Anterior cingulate cortex (tissue), 58 donors: ENCODE measurements around the gene UPP1.

Experiments used
- DNase-seq, 58 donors: peaks; one replicate each; lab custom pipeline; 2025; lab: John Stamatoyannopoulos, UW

The UPP1 gene

GRCh38 chr7:48084727-48085432 lies 4.2 kb upstream of the UPP1 start:
- no peak for DNase-seq

- DNase-seq = no peak
These were observed 3.7 kb upstream of the UPP1 start for GRCh38 chr7:48085433-48085791.

- DNase-seq = no peak
These were observed 3.1 kb upstream of the UPP1 start for GRCh38 chr7:48085942-48086341.

- no peak for DNase-seq
These were observed 1.7 kb upstream of the UPP1 start for GRCh38 chr7:48087349-48087748.

GRCh38 chr7:48088559-48089045 lies 463 bp upstream of the UPP1 start:
- peak in 37 of 58 donors; percentile 20 to 81 (median 51) for DNase-seq

DNA sequence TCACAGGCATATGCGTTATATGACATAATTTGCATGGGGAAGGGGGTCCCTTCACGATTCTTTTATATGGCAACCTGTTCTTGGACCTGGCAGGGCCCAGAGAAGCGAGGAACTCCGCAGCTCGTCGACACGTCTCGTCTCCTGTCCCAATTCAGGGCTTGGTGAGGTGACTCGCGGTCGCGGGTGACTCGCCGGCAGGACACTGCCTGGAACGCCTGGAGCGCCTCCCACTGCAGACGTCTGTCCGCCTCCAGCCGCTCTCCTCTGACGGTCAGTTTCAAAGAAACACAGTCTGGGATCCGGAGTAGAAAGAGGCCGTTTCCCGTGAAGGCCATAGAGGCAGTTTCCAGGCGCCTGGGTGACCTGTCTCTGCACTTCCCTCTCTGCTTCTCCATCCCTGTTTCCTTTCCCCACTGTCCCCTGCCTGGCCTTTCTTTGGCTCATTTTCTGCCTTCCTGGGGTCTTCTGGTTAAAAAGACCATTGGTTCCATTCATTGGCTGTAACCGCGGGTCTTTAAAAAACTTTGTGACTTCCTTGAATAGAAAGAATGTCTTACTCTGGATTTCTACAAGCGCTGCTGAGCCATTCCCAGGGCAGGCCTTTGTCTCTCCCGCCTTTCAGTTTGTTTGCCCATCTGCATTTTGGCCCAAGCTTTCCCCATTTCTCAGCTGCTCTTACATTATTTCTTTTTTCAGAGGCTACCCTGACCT lies 1.2 kb downstream of the UPP1 start:
- DNase-seq = peak in 4 of 58 donors; percentile 6 to 17 (median 12)

DNA sequence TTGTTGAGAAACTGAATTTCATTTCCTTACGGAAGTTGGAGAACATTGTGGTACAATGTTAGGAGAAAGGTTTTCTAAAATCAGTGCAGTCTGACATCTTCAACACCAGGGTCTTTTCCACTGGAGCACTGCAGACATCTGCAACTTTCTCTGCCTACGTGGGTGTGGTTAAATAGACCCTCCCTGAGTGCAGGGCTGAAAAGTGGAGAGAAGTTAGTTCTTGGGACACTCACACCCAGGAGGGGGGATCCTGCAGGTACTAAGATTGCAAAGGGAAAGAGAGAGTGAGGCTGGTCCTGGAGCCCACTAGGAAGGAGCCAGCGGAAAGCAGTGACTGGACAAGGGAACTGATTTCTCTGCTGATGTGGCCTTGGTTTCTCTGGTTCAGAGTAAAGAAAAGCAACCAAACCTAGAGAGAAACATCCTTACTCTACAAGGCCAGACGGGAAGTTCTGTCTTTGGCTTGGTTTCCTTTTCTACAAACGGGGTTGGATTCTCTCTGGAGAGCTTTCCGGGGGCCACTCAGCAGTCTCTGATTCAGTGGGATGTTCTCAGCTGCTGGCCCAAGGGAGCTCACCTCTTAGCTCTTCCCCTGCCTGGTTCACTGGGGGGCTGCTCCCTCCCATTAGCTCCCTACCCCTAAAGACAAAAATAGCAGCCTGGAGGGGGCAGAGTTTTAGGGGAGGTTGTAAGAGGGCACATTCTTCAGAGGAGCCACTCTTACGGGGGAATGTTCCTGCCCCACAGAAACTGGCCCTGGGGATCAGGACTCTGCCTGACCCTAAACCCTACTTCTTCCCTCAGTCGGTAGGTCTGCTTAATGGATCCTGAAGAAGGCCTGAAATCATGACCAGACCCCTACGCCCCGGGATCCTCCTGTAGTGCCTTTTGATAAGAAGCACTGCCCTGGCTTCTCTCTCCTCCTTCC lies 2.7 kb downstream of the UPP1 start:
- no peak for DNase-seq

- DNase-seq = no peak
These were observed 5.8 kb downstream of the UPP1 start for GRCh38 chr7:48094861-48095293.

DNA sequence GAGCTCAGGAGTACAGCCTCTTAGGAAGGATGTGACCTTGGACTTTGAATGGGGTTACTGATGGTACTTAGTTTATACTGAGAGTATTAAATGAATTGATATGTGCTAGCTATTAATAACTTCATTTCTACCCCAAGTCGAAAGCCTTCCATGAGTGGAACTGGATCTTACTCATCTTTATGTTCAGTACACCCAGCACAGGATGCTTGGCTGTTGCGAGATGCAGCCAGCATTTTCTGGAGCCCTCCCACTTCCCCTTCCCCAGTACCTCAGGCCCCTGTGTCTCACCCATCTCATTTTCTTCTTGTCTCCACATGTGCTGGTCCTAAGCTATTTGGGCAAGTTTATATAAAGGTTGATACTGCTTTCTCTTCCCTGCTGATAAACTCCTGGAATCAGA lies 7.2 kb downstream of the UPP1 start:
- no peak for DNase-seq

- no peak for DNase-seq
These were observed 8.6 kb downstream of the UPP1 start for GRCh38 chr7:48097521-48098231.

DNA sequence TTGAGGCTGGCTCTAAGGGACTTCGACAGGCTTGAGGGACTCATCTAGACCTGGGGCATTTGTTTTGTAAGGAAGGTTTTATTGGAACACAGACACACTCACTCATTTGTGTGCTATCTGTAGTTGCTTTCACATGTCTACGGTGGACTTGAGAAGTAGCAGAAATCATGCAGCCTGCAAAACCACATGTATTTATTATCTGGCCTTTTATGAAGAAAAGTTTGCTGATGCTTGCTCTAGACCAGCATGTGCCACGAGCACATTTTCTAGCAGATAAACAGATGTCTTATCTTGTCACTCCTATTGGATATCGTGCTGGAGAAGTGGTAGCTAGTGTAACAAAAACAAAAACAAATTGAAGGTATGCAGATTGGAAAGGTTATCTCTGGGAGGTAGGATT lies 9.8 kb downstream of the UPP1 start:
- DNase-seq = no peak

DNA sequence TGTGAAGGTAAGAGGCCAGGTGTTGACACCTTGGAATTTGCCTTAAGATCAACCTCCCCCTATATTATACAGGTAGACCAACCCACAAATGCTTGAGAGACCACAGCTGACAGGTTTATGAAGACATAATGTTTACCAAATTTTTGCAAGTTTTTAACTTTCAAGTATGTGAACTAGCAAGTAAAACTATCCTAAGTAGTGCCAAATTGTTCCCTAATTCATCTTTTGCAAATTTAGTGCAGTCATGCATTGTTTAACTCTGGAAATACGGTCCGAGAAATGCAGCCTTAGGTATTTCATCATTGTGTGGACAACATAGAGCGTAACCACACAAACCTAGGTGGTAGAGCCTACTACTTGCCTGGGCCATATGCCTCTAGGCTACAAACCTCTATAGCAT lies 10.7 kb downstream of the UPP1 start:
- no peak for DNase-seq

- DNase-seq = no peak
These were observed 12.3 kb downstream of the UPP1 start for GRCh38 chr7:48101352-48101751.

DNA sequence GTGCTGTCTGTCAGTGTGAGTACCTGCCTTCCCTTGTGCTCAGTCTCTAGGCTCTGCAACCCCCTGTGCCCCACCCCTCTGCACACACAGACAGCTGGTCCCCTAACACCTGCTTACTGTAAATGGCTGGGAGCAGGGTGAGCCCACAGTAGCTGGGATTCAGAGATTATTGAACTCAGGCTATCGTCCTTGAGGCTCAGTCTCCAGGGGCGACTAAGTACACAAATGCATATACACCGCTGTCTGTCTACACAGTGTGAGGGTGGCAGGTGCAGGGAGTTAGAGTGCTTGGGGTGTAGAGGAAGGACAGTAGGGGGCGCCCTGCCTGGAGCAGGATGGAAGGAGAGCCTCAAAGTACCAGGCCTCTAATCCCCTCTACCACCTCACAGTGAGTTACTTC lies 12.9 kb downstream of the UPP1 start:
- no peak for DNase-seq

- no peak for DNase-seq
These were observed 13.5 kb downstream of the UPP1 start for GRCh38 chr7:48102530-48102929.

- DNase-seq = no peak
These were observed 16.0 kb downstream of the UPP1 start for GRCh38 chr7:48105045-48105444.

- DNase-seq = peak in 1 of 58 donors; percentile 18
These were observed 18.0 kb downstream of the UPP1 start for GRCh38 chr7:48106906-48107659.

DNA sequence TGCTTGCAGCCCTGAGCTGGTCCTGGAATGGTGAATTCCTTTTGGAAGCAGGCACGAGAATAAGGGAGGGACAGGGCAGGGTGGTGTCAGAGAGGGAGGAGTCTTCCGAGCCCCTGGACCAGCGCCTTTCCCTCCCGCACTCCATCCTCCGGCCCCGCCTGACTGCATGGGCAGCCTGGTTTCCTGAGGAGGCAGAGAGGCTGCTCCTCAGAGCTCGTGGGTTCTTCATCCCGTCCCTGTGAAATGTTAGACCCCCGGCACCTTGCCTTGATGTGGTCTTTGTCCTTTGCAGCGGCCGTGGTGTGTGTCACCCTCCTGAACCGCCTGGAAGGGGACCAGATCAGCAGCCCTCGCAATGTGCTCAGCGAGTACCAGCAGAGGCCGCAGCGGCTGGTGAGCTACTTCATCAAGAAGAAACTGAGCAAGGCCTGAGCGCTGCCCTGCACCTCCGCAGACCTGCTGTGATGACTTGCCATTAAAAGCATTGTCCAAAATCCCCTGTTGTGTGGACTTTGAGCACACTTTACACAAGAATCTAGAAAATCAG lies 18.9 kb downstream of the UPP1 start:
- DNase-seq = no peak
